H1 (cell line): Measurements from ENCODE around the gene CHD3. TPM values are rescaled to one million over a fixed set of nuclear protein-coding genes. Genes with fewer than 3 reads are reported as not detected.

ENCODE experiments used
- EZH2 ChIP-seq: fragments of 200-600 bp; sonication (generic); IDR thresholded peaks from 2 replicates; pipeline ENCODE4 v1.7.1; 2012; ENCODE audit warnings: low read depth, mild to moderate bottlenecking, moderate library complexity, low read length, inconsistent platforms; ENCODE audit not compliant: severe bottlenecking
- HDAC2 ChIP-seq, 2 experiments: fragments of 300-600 bp in 1 of 2; sonication (generic) in 1 of 2; IDR thresholded peaks; 2 replicates each; pipeline ENCODE4 v1.6.1; 2011 to 2012; ENCODE audit warnings: low read depth in 2 of 2, low read length in 2 of 2, mild to moderate bottlenecking in 2 of 2, moderate library complexity in 2 of 2, borderline replicate concordance in 1 of 2, inconsistent platforms in 1 of 2
- KDM4A ChIP-seq: IDR thresholded peaks from one replicate; pipeline ENCODE4 v1.7.1; 2012; ENCODE audit warnings: low read depth, mild to moderate bottlenecking, moderate library complexity, low read length, inconsistent platforms; ENCODE audit not compliant: severe bottlenecking
- NANOG ChIP-seq: IDR thresholded peaks from 2 replicates; pipeline ENCODE4 v1.6.1; 2011; ENCODE audit warnings: low read length, low read depth, mild to moderate bottlenecking, inconsistent platforms; ENCODE audit not compliant: insufficient read depth, poor library complexity, severe bottlenecking
- SAP30 ChIP-seq: fragments of 300-600 bp; sonication (generic); IDR thresholded peaks from 2 replicates; pipeline ENCODE4 v1.7.1; 2012; ENCODE audit warnings: low read length, moderate library complexity, mild to moderate bottlenecking, inconsistent platforms; ENCODE audit not compliant: insufficient read depth, insufficient replicate concordance
- SP1 ChIP-seq: IDR thresholded peaks from 2 replicates; pipeline ENCODE4 v1.6.1; 2011; ENCODE audit warnings: low read depth, low read length
- TAF7 ChIP-seq: optimal IDR thresholded peaks from 2 replicates; pipeline ENCODE3; 2011; ENCODE audit warnings: low read depth, mild to moderate bottlenecking, inconsistent platforms, low read length, moderate library complexity, borderline replicate concordance
- TCF12 ChIP-seq: IDR thresholded peaks from 2 replicates; pipeline ENCODE4 v1.6.1; 2011; ENCODE audit warnings: low read depth, mild to moderate bottlenecking, low read length
- polyA plus RNA-seq, 7 experiments: library from polyadenylated mRNA; depleted of rRNA in 3 of 7; stranded (reverse) in 5 of 7; unstranded in 2 of 7; fragments of >200 nt in 5 of 7; fragments of 200-250 nt in 2 of 7; gene quantifications; 1 replicate in 5 of 7; 2 replicates in 1 of 7; 4 replicates in 1 of 7; pipeline versions ENCODE4 v1.2.1 to v1.2.3, GENCODE V29; 2011 to 2013; ENCODE audit warnings: missing spikeins in 2 of 7, mixed read lengths in 2 of 7
- total RNA-seq: library from RNA; stranded (reverse); fragmentation: NEBNext Ultra II Directional; extraction: Animal tissue kit (Norgen Biotek cat#: 25700); gene quantifications from 2 replicates; pipeline ENCODE4 v1.2.1, GENCODE V29; 2021
- TF ChIP-seq, protein P1 (sequence below): IDR thresholded peaks from 2 replicates; pipeline ENCODE4 v1.6.1; 2012; ENCODE audit warnings: inconsistent platforms

CHD3 gene
- total and polyA plus RNA-seq, 2 of the 8 experiments (the other 6 are each of a cell fraction or from before 2014, with no cell fraction given): 12.3 to 12.9 TPM

DNA sequence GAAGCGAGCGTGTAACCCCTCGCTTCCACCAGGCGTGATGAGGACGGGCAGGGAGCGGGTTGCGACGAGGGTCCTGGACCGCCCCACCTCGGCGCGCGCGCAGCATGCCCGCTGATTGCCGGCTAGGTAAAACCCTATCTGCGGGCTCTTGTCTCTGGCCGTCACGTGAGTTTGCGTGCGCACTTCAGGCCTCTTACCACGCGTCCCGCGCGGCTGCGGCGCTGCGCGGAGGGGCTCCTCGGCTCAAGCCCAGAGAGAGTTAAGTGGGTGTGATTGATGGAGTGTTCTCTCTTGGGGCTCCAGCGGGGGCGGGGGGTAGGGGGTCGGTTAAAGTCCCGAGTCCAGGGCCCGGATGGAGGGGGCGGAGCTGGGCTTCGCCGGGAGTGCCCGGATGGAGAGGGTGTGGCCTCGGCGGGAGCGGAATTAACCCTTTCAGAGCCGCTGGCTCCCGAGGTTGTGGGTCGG, 46.6 kb upstream of the CHD3 start (continued):
- TF ChIP-seq KDM4A (peak; percentile 65), SP1 (peak; percentile 69; the same call in 1 of the 2 replicates), NANOG (no peak), TCF12 (no peak), TAF7 (no peak), SAP30 (no peak), EZH2 (no peak), HDAC2 (IDR thresholded peaks at IDR 0.05; ENCODE audit: borderline replicate concordance in 1 of 2, low read depth in 2 of 2, low read length in 2 of 2) (0 out of 4 replicates have a peak, but pooled peaks of 1 of the 2 experiments have one; percentile 71)
- TF ChIP-seq, protein P1, sequence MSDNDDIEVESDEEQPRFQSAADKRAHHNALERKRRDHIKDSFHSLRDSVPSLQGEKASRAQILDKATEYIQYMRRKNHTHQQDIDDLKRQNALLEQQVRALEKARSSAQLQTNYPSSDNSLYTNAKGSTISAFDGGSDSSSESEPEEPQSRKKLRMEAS: no peak
- TF ChIP-seq, all 59 proteins: peak for 6
